Endometrial microvascular endothelial cells (primary cell): ENCODE results near the gene SKIDA1. TPM values are rescaled to one million over a fixed set of nuclear protein-coding genes. Genes with fewer than 3 reads are reported as not detected.

Experiments used
- in situ Hi-C: cut with HindIII; loops from 2 replicates; pipeline ENCODE4 v1.10.0; 2017; ENCODE audit warnings: low sequenced_read_pairs, low pct_unique_long_range_greater_than_20kb; ENCODE audit errors: inconsistent ontology term
- total RNA-seq: library from RNA; depleted of rRNA; stranded (reverse); fragments of >200 nt; gene quantifications from one replicate; pipeline ENCODE4 v1.2.3, GENCODE V29; 2015; ENCODE audit errors: inconsistent ontology term

Gene SKIDA1
- total RNA-seq, 1 donor from 2014 or later: 0.19 TPM

DNA sequence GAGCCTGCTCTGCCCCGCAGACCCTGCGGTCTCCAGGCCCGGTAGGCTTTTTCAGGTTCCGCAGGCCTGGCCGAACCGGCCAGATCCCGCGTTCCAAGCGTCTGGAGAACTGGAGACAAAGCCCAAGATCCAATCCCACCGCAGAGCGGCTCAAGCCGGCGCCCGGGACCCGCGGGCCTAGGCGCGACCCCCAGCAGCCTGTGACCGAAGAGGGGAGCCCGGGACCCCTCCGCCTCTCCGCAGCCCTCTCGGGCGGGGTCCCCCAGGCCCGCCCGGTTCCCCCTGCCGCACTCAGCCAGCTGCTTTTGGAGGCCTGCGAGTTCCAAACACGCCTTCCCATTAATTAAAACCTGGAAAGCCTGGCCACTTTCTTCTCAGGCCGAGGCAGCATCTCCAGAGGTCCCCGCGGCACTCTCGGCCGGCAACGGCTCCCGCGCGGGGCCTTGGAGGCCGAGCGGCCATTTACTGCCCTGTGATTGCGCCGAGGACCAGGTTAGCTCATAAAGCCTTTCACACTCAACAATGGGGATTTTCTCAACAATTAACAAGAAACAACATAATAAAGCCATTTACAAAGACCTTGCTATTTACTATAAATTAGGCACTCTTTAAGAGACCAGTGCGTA, 16.7 kb downstream of the SKIDA1 start:
- in situ Hi-C loops: loop anchor here (25.0 kb wide), 1 partner anchor 172 kb away; no protein-coding TSS in a partner anchor

GRCh38 chr10:21507150-21507549, 18.3 kb downstream of the SKIDA1 start:
- in situ Hi-C loops: loop anchor here (25.0 kb wide), 1 partner anchor 170 kb away; no protein-coding TSS in a partner anchor

- in situ Hi-C loops: loop anchor here (25.0 kb wide), 1 partner anchor 169 kb away; no protein-coding TSS in a partner anchor
These were observed 19.1 kb downstream of the SKIDA1 start for GRCh38 chr10:21506351-21506750.

- in situ Hi-C loops: loop anchor here (25.0 kb wide), 1 partner anchor 168 kb away; no protein-coding TSS in a partner anchor
These were observed 19.7 kb downstream of the SKIDA1 start for GRCh38 chr10:21505711-21506278.

DNA sequence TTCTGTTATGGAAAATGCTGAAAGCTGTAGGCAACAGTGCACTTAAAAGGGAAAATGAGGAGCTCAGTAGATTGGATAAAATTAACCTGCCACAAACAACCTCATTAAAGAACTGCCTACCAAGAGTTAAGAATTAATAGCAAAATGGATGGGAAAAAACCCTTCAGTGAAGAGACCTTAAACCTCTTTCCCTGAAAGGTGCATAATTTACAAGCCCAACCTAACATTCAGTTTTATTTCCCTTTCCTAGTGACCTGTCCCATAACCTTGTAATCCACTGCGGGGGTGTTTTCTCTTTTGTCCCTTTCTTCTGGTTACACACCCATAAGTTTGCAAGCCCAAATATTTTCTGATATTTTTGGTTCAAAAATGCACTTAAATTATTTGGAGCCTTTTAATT, 21.9 kb downstream of the SKIDA1 start:
- in situ Hi-C loops: loop anchor here (25.0 kb wide), 1 partner anchor 166 kb away; no protein-coding TSS in a partner anchor

DNA sequence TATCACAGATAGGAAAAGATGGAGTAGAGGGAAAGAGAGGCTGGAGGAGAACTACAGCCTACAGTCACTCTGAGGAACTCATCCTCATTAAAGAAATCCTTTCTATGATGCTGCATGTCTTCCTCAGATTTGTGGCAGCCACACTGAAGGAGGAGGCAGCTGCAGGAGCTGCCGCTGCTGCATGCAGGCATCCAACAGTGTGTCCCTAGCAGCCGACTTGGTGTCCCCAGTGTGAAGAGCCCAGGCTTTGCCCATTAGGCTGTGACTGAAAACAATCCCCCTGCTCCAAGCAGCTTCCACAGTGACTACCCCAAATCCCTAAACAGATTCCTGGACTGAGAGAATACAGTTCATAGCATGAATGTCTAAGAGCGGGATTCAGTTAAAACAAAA, 23.1 kb downstream of the SKIDA1 start:
- in situ Hi-C loops: loop anchor here (25.0 kb wide), 1 partner anchor 165 kb away; no protein-coding TSS in a partner anchor

- in situ Hi-C loops: loop anchor here (25.0 kb wide), 1 partner anchor 165 kb away; no protein-coding TSS in a partner anchor
These were observed 23.6 kb downstream of the SKIDA1 start for GRCh38 chr10:21501731-21502347.

DNA sequence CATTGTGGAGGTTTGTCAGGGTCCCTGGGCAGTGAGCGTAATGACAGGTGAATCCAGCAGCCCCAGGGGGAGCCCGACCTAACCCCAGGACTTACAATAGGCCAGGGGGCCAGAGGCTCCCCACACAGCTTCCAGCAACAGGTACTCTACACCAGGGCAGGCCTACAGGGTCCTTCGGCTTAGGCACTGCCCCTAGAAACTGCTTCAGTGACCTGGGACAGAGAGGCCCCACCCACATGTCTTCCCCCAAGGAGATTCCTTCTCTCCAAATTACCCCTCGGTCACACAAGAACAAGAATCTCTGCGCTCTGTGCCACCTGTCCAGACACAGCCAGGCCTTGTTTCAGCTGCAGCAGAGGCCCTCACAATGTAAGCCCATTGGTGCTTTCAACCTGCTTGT, 24.4 kb downstream of the SKIDA1 start:
- in situ Hi-C loops: loop anchor here (25.0 kb wide), 1 partner anchor 164 kb away; no protein-coding TSS in a partner anchor

- in situ Hi-C loops: loop anchor here (25.0 kb wide), 1 partner anchor 163 kb away; no protein-coding TSS in a partner anchor
These were observed 24.9 kb downstream of the SKIDA1 start for GRCh38 chr10:21500578-21500910.

GRCh38 chr10:21499701-21500577, 25.5 kb downstream of the SKIDA1 start:
- in situ Hi-C loops: loop anchor here (25.0 kb wide), 1 partner anchor 163 kb away; no protein-coding TSS in a partner anchor

DNA sequence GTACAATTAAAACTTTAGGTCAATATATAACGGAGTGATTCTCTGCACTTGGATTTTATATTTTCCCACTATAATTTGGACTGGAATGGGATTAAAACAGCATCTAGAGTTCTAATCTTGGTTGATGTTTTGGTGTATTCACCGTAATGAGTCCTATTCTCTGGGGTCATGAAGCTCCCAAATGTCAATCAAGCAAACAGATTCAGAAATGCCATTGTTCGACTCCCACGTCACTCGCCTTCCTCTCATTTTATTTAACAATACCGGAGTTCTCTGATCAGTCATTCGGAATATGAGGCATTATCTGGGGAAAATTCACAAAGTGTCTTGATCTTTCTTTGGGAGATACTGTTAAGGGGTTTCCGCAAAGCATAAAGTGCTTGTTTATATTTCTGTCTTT, 26.5 kb downstream of the SKIDA1 start:
- in situ Hi-C loops: no loop called here

GRCh38 chr10:21498377-21498776, 27.1 kb downstream of the SKIDA1 start:
- in situ Hi-C loops: no loop called here

DNA sequence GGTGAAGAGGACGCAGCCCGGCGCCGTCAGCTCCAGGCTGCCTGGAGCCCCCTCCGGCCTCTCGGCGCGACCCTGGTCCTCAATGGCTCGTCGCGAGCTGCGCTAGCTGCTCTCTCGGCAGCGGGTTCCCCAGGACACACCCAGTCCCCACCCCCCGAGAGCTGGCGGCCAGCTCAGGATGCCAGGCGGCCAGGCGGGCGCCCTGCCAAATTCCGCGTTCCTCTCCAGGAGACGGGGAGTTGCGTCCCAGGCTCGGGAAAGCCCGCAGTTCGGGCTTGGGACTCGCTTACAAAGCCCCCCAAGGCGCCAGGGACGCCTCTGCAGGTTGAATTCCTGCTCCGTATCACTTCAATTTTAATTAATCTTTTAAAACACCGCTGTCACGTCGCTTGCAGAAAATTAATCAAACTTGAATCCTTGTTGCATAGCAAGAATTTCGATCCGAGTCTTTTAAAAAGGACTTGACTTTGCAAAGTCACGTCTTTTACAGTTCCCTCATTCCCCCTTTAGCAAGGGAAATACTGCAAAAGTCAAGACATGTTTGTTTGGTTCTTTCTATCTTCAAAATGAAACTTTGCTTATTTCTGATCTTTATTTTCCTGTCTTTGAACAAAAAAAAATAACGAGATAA, 28.2 kb downstream of the SKIDA1 start:
- in situ Hi-C loops: no loop called here

GRCh38 chr10:21496343-21497176, 28.9 kb downstream of the SKIDA1 start:
- in situ Hi-C loops: no loop called here

DNA sequence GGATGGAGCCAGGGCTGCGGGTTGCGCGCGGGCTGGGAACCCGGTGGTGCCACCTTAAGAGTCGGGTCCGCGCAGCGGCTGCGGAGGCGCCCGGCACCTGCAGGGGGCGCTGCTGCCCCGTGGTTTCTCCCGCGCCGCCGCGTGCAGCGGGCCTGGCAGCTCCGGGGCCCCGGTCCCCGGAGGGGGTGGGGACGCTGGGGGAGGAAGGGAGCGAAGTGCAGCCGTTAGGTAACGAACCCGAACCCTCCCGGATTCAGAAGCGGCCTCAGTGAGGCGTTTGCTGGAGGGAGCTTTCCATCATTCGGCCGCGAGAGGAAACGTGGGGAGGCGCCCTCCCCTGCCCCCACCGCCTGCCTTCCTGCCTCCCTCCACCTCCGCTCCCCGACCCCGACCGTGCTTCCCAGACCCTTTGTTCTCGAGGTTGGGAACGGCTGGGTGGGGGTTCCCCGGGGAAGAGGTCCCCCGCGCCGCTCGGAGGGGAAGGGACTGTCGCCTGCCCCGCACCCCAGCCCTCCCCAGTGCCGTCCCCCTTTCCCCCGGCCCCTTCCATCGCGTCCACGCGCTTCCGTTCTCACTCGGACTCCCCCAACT, 29.6 kb downstream of the SKIDA1 start:
- in situ Hi-C loops: no loop called here

- in situ Hi-C loops: no loop called here
These were observed 30.3 kb downstream of the SKIDA1 start for GRCh38 chr10:21495002-21495751.
